Astrocyte (in vitro differentiated cells and primary cell): Measurements from ENCODE around the gene SH2D4B. TPM values are rescaled to one million over a fixed set of nuclear protein-coding genes. Genes with fewer than 3 reads are reported as not detected.
"Not testable (repeated sequence)": the region's sequence is repeated elsewhere in the genome, so short reads cannot be mapped to it uniquely, and the experiment has no call there.

Experiments
- DNase-seq: peaks from one replicate; pipeline ENCODE4 v3.0.0-alpha.2; 2010; ENCODE audit warnings: low read depth
- FAIRE-seq: peaks from 2 replicates; lab custom pipeline; 2011; peaks lifted over from hg19 to GRCh38; lab: Jason Lieb, UNC
- H2AFZ ChIP-seq: 2 replicates; pipeline ENCODE4 v1.6.0; 2012; ENCODE audit warnings: low read depth, low read length, inconsistent platforms
- H3K27ac ChIP-seq: 2 replicates; pipeline ENCODE4 v1.5.1; 2011; ENCODE audit warnings: low read depth, low read length, inconsistent platforms
- H3K27me3 ChIP-seq: 2 replicates; pipeline ENCODE4 v1.6.0; 2011; ENCODE audit warnings: low read length, inconsistent platforms; ENCODE audit not compliant: insufficient read depth
- H3K36me3 ChIP-seq: 2 replicates; pipeline ENCODE4 v1.5.1; 2011; ENCODE audit warnings: low read length, inconsistent platforms; ENCODE audit not compliant: insufficient read depth
- H3K4me1 ChIP-seq: 2 replicates; pipeline ENCODE4 v1.5.1; 2011; ENCODE audit warnings: low read length, inconsistent platforms; ENCODE audit not compliant: insufficient read depth
- H3K4me2 ChIP-seq: 2 replicates; pipeline ENCODE4 v1.6.0; 2012; ENCODE audit warnings: low read length, inconsistent platforms
- H3K4me3 ChIP-seq: 2 replicates; pipeline ENCODE4 v1.5.1; 2011; ENCODE audit warnings: low read depth, mild to moderate bottlenecking, low read length, inconsistent platforms; ENCODE audit not compliant: insufficient read depth
- H3K79me2 ChIP-seq: 2 replicates; pipeline ENCODE4 v1.6.0; 2012; ENCODE audit warnings: mild to moderate bottlenecking, low read length, inconsistent platforms; ENCODE audit not compliant: insufficient read depth
- H3K9ac ChIP-seq: 2 replicates; pipeline ENCODE4 v1.6.0; 2012; ENCODE audit warnings: mild to moderate bottlenecking, low read length, inconsistent platforms
- H3K9me3 ChIP-seq: 2 replicates; pipeline ENCODE4 v1.5.1; 2012; ENCODE audit warnings: low read depth, mild to moderate bottlenecking, low read length, inconsistent platforms; ENCODE audit not compliant: insufficient read depth
- H4K20me1 ChIP-seq: 2 replicates; pipeline ENCODE4 v1.6.0; 2012; ENCODE audit warnings: low read length, inconsistent platforms; ENCODE audit not compliant: insufficient read depth
- H3K27ac Mint-ChIP-seq: one replicate; pipeline ENCODE4 v1.8.0; 2021; ENCODE audit warnings: mild to moderate bottlenecking, mixed read lengths; ENCODE audit not compliant: unreplicated experiment
- H3K27me3 Mint-ChIP-seq: one replicate; pipeline ENCODE4 v1.8.0; 2021; ENCODE audit warnings: low read depth, mixed read lengths; ENCODE audit not compliant: unreplicated experiment
- H3K36me3 Mint-ChIP-seq: one replicate; pipeline ENCODE4 v1.8.0; 2021; ENCODE audit warnings: low read depth, mixed read lengths; ENCODE audit not compliant: unreplicated experiment
- H3K4me1 Mint-ChIP-seq: one replicate; pipeline ENCODE4 v1.8.0; 2021; ENCODE audit warnings: low read depth, mixed read lengths; ENCODE audit not compliant: unreplicated experiment
- H3K4me3 Mint-ChIP-seq: one replicate; pipeline ENCODE4 v1.8.0; 2021; ENCODE audit warnings: mild to moderate bottlenecking, moderate library complexity, mixed read lengths; ENCODE audit not compliant: unreplicated experiment
- H3K9me3 Mint-ChIP-seq: one replicate; pipeline ENCODE4 v1.8.0; 2021; ENCODE audit warnings: mild to moderate bottlenecking, mixed read lengths; ENCODE audit not compliant: unreplicated experiment
- EZH2 ChIP-seq: IDR thresholded peaks from 2 replicates; pipeline ENCODE4 v1.6.1; 2012; ENCODE audit warnings: mild to moderate bottlenecking, low read length, inconsistent platforms; ENCODE audit not compliant: insufficient read depth
- total RNA-seq: library from RNA; stranded (reverse); gene quantifications from 2 replicates; pipeline ENCODE4 v1.2.1, GENCODE V29; 2021
- TF ChIP-seq, protein P1 (sequence below): IDR thresholded peaks from 2 replicates; pipeline ENCODE4 v1.5.1; 2011; ENCODE audit warnings: low read depth, mild to moderate bottlenecking, inconsistent platforms, low read length, moderate library complexity; ENCODE audit not compliant: insufficient read depth

The SH2D4B gene
- total RNA-seq, 1 donor from 2014 or later, result 0.07 TPM

DNA sequence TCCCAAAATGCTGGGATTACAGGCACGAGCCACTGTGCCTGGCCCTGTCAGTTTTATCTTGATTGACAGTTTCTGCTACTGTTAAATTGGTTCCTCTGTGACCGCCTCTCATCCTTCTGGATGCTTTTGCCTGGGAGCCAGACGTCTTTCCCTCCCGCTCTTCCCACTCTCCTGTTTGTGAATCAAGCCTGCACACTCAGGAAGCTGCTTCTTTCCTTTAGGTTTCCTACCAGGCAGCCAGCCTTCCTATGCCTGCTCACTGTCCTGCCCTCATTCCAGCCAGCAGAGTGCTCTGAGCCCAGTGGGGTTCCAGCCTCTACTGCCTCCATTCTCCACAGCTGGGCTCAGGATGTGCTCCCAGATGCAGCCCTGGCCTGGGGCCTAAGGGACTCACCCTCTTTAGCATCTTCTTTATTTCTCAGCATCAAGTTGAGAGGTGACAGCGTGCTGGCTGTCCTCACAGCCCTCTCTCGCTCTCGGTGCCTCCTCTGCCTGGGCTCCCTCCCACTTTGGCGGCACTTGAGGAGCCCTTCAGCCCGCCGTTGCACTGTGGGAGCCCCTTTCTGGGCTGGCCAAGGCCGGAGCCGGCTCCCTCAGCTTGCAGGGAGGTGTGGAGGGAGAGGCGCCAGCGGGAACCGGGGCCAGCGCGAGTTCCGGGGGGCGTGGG is 5.1 kb downstream of the SH2D4B start:
- Mint-ChIP-seq H3K4me3 (peak overlapping the region; percentile 15), H3K4me1 (peaks cover 15% of the 10 kb centered on the region), H3K27me3 (peaks cover 31% of the 10 kb centered on the region), H3K27ac (no peak overlapping the region), H3K36me3 (peaks cover 4% of the 10 kb centered on the region), H3K9me3 (peaks cover 13% of the 10 kb centered on the region)
- H3K4me1 ChIP-seq, result peaks cover 7% of the 10 kb centered on the region
- no peak for DNase-seq
- H3K9ac ChIP-seq, result no peak overlapping the region
- no peaks in the 10 kb centered on the region for H3K79me2 ChIP-seq
- no peak overlapping the region for H2AFZ ChIP-seq
- no peaks in the 10 kb centered on the region for H3K36me3 ChIP-seq
- no peak overlapping the region for H3K4me3 ChIP-seq
- no peak for FAIRE-seq
- H3K4me2 ChIP-seq, result no peak overlapping the region
- no peaks in the 10 kb centered on the region for H3K27me3 ChIP-seq
- TF ChIP-seq, protein P1, sequence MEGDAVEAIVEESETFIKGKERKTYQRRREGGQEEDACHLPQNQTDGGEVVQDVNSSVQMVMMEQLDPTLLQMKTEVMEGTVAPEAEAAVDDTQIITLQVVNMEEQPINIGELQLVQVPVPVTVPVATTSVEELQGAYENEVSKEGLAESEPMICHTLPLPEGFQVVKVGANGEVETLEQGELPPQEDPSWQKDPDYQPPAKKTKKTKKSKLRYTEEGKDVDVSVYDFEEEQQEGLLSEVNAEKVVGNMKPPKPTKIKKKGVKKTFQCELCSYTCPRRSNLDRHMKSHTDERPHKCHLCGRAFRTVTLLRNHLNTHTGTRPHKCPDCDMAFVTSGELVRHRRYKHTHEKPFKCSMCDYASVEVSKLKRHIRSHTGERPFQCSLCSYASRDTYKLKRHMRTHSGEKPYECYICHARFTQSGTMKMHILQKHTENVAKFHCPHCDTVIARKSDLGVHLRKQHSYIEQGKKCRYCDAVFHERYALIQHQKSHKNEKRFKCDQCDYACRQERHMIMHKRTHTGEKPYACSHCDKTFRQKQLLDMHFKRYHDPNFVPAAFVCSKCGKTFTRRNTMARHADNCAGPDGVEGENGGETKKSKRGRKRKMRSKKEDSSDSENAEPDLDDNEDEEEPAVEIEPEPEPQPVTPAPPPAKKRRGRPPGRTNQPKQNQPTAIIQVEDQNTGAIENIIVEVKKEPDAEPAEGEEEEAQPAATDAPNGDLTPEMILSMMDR, result no peak
- no peak for TF ChIP-seq EZH2
- H4K20me1 ChIP-seq, result no peaks in the 10 kb centered on the region
- H3K9me3 ChIP-seq, result no peaks in the 10 kb centered on the region
- no peak overlapping the region for H3K27ac ChIP-seq

DNA sequence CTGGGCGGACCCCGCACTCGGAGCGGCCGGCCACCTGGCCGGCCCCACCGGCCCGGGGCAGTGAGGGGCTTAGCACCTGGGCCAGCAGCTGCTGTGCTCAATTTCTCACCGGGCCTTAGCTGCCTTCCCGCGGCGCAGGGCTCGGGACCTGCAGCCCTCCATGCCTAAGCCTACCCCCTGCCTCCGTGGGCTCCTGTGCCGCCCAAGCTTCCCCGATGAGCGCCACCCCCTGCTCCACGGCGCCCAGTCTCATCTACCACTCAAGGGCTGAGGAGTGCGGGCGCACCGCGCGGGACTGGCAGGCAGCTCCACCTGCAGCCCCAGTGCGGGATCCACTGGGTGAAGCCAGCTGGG is 5.6 kb downstream of the SH2D4B start:
- not testable (repeated sequence) for H3K4me2 ChIP-seq, H3K27ac ChIP-seq, H3K27ac Mint-ChIP-seq, DNase-seq, H3K9ac ChIP-seq, H3K4me1 ChIP-seq, FAIRE-seq, H3K4me3 Mint-ChIP-seq, H3K27me3 ChIP-seq, H4K20me1 ChIP-seq, H3K36me3 Mint-ChIP-seq, H2AFZ ChIP-seq, H3K9me3 ChIP-seq, H3K4me3 ChIP-seq, H3K79me2 ChIP-seq, H3K36me3 ChIP-seq
- peaks cover 15% of the 10 kb centered on the region for H3K4me1 Mint-ChIP-seq
- peaks cover 13% of the 10 kb centered on the region for H3K9me3 Mint-ChIP-seq
- H3K27me3 Mint-ChIP-seq, result peaks cover 29% of the 10 kb centered on the region

DNA sequence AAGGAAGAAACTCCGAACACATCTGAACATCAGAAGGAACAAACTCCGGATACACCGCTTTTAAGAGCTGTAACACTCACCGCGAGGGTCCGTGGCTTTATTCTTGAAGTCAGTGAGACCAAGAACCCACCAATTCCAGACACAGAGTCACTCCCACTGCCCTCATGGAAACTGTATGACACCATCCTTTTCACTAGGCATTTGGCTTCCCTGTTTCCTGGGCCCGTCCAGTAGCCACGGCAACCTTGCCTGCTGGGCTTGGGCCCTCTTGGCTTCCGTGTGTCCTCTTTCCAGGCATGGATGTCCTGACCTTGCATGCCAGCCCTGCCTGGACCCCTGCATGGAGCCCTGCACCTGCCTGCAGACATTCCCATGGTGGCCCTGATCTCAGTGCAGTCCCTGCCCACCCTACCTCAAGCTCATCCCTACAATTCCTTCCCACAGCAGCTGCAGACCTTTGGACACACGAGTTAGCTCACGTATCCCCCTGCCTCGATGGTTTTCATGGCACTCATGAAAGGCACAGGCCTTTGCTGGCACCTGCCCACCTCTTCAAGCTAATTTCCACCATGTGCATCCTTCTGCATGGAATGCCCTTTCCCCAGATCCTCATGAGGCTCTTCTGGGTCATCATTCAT is 6.7 kb downstream of the SH2D4B start:
- no peak overlapping the region for H3K27ac ChIP-seq
- H3K27ac Mint-ChIP-seq, result no peak overlapping the region
- no peak overlapping the region for H3K4me3 Mint-ChIP-seq
- no peak overlapping the region for H3K4me2 ChIP-seq
- H3K36me3 Mint-ChIP-seq, result peaks cover 4% of the 10 kb centered on the region
- peaks cover 15% of the 10 kb centered on the region for H3K4me1 Mint-ChIP-seq
- H3K27me3 ChIP-seq, result no peaks in the 10 kb centered on the region
- no peaks in the 10 kb centered on the region for H3K9me3 ChIP-seq
- no peak for TF ChIP-seq EZH2
- TF ChIP-seq, protein P1, result no peak
- H2AFZ ChIP-seq, result no peak overlapping the region
- no peaks in the 10 kb centered on the region for H3K79me2 ChIP-seq
- FAIRE-seq, result no peak
- no peak overlapping the region for H3K9ac ChIP-seq
- peaks cover 29% of the 10 kb centered on the region for H3K27me3 Mint-ChIP-seq
- no peak for DNase-seq
- no peaks in the 10 kb centered on the region for H3K36me3 ChIP-seq
- H3K4me1 ChIP-seq, result peaks cover 7% of the 10 kb centered on the region
- H3K4me3 ChIP-seq, result no peak overlapping the region
- H4K20me1 ChIP-seq, result no peaks in the 10 kb centered on the region
- H3K9me3 Mint-ChIP-seq, result peaks cover 13% of the 10 kb centered on the region
